HG03135 (cell line): ENCODE measurements around the gene S100A7A.
"Not testable (repeated sequence)": the region's sequence is repeated elsewhere in the genome, so short reads cannot be mapped to it uniquely, and the experiment has no call there.

Source experiments
- ATAC-seq: cut with Tn5 transposase; IDR thresholded peaks from one replicate; pipeline ENCODE4 v1.9.1; 2021; ENCODE audit warnings: mild to moderate bottlenecking, moderate library complexity; ENCODE audit not compliant: unreplicated experiment

The S100A7A gene

GRCh38 chr1:153447498-153448170 is 31.3 kb downstream of the S100A7A start:
- no peak for ATAC-seq

DNA sequence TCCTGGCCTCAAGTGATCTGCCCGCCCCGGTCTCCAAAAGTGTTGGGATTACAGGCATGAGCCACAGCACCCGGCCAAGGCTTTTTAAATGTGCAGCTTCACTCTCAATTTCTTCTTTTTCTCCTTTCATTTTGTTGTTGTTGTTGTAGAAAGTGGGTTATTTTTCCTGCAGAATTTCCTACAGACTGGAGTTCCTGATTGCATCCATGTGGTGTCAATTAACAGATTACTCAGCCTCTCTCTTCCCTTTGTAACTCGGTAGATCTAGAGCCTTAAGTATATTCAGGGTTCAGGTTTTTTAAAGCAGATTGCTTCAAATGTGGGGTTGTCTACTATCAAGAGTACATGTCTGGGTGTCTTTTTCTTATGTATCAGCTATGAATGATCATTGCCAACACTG is 32.5 kb downstream of the S100A7A start:
- ATAC-seq, result not testable (repeated sequence)

DNA sequence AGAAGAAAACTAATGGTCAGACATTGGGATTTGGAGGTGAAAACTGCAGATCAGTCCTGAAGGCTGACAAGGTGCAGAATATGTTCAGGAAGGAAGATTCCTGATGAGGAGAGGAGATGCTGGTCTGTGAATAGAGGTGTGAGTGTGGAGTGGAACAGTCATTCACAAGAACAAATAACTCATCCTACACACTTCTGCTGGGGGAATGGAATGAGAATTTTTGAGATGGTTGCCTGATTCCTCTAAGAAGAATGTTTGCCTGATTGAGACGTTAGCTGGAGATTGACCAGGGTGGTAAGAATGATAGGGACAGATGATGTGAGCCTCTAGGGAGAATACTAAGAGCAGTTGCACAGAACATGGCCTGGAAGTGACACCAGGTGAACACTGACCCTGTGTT is 40.1 kb downstream of the S100A7A start:
- no peak for ATAC-seq

GRCh38 chr1:153459655-153460054 is 43.3 kb downstream of the S100A7A start:
- ATAC-seq, result no peak

GRCh38 chr1:153460551-153460950 is 44.2 kb downstream of the S100A7A start, which contains the start of gene S100A7:
S100A7 (minus strand) TSS chr1:153460651; CDS start chr1:153459013, 1,638 bp downstream.
- ATAC-seq, result no peak

- ATAC-seq, result not testable (repeated sequence)
These were observed 46.4 kb downstream of the S100A7A start for GRCh38 chr1:153462741-153463140.

DNA sequence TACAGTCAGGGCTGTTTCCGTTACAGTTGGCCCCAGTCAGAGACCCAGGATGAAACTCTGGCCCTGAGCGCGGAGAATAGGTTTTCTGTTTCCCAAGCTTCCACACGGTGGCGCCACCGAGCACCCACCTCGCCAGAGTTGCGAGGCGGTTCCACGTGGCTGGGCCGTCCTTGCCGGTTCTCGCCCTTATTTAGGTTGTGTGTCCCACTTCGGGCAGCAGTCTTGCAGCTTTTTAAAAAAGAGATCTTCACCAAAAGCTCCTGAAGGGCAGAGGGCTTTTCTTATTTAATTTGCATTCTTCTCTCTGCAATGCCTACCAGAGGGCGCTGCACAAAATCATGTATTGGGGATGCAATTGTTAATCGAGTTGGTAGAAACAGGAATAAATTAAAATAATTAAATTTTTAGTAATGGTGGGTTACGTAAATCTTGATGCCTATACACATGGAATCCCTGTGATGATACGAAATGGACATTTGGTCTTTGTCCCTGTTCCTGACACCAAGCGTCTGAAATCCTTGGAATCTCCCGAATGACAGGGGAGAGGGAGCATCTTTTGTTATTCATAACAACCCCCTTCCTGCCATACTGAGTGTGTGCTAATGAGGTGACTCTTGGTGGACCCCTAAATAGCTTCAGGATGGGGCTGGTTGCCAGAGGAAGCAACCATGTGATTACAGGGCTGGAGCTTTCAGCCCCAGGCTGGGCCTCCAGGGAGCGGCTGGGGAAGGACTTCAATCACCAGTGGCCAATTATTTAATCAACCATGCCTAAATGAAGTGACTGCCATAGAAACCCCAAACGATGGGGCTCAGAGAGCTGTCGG is 49.7 kb downstream of the S100A7A start:
- ATAC-seq, result no peak

GRCh38 chr1:153466908-153467307 is 50.6 kb downstream of the S100A7A start:
- no peak for ATAC-seq

GRCh38 chr1:153470707-153471106 is 54.4 kb downstream of the S100A7A start:
- no peak for ATAC-seq
